Breast epithelium (tissue), 3 donors: Measurements from ENCODE around the gene ARL6IP5.

ENCODE experiments used
- CTCF ChIP-seq, 3 donors: fragments of 450-650 bp; IDR thresholded peaks; one replicate each; pipeline ENCODE4 v1.5.1; 2016 to 2017; ENCODE audit warnings: antibody characterized with exemption in 3 of 3, mild to moderate bottlenecking in 3 of 3, moderate library complexity in 3 of 3
- POLR2A ChIP-seq: fragments of 450-650 bp; IDR thresholded peaks from one replicate; pipeline ENCODE4 v1.6.1; 2016; ENCODE audit warnings: antibody characterized with exemption, mild to moderate bottlenecking, moderate library complexity

- TF ChIP-seq CTCF (IDR thresholded peaks at IDR 0.05) (no peak), POLR2A (no peak)
These were observed 5.3 kb downstream of the ARL6IP5 start for GRCh38 chr3:69090021-69090420.
